Fibroblast of lung (primary cell): Measurements from ENCODE around the gene PRDX5. TPM values are rescaled to one million over a fixed set of nuclear protein-coding genes. Genes with fewer than 3 reads are reported as not detected.

Experiments
- DNase-seq, 2 donors: peaks; one replicate each; pipeline versions ENCODE4 v3.0.0 to v3.0.0-alpha.2; 2010; ENCODE audit warnings: low read depth in 2 of 2
- H2AFZ ChIP-seq: 2 replicates; pipeline ENCODE4 v1.5.1; 2012; ENCODE audit warnings: low read length, control low read depth, inconsistent platforms
- H3K27ac ChIP-seq: 2 replicates; pipeline ENCODE4 v1.5.1; 2011; ENCODE audit warnings: low read length, control low read depth; ENCODE audit not compliant: insufficient read depth
- H3K27me3 ChIP-seq: 2 replicates; pipeline ENCODE4 v1.5.1; 2011; ENCODE audit warnings: mild to moderate bottlenecking, low read length; ENCODE audit not compliant: control insufficient read depth, insufficient read depth
- H3K36me3 ChIP-seq: 2 replicates; pipeline ENCODE4 v1.5.1; 2011; ENCODE audit warnings: low read length; ENCODE audit not compliant: control insufficient read depth, insufficient read depth
- H3K4me1 ChIP-seq: 2 replicates; pipeline ENCODE4 v1.5.1; 2011; ENCODE audit warnings: low read length; ENCODE audit not compliant: control insufficient read depth, insufficient read depth; ENCODE audit errors: extremely low read depth
- H3K4me2 ChIP-seq: 2 replicates; pipeline ENCODE4 v1.5.1; 2011; ENCODE audit warnings: low read length, control low read depth; ENCODE audit not compliant: insufficient read depth; ENCODE audit errors: extremely low read depth
- H3K4me3 ChIP-seq, 4 experiments: fragments of 200-600 bp in 1 of 4; sonication (generic) in 1 of 4; replicated peaks in 1 of 4; 2 replicates each; pipeline ENCODE4 v1.5.1; 2011 to 2016; ENCODE audit warnings: low read length in 4 of 4, low read depth in 3 of 4, mild to moderate bottlenecking in 3 of 4, control low read depth in 2 of 4, inconsistent platforms in 1 of 4, mixed read lengths in 1 of 4; ENCODE audit not compliant: insufficient read depth in 1 of 4; ENCODE audit errors: control extremely low read depth in 1 of 4
- H3K79me2 ChIP-seq: 2 replicates; pipeline ENCODE4 v1.5.1; 2012; ENCODE audit warnings: mild to moderate bottlenecking, low read length, inconsistent platforms; ENCODE audit not compliant: control insufficient read depth, insufficient read depth
- H3K9ac ChIP-seq: 2 replicates; pipeline ENCODE4 v1.5.1; 2011; ENCODE audit warnings: mild to moderate bottlenecking, low read length, control low read depth; ENCODE audit not compliant: insufficient read depth
- H3K9me3 ChIP-seq: 2 replicates; pipeline ENCODE4 v1.5.1; 2012; ENCODE audit warnings: low read depth, low read length; ENCODE audit not compliant: control insufficient read depth, insufficient read depth
- H4K20me1 ChIP-seq: 2 replicates; pipeline ENCODE4 v1.5.1; 2011; ENCODE audit warnings: low read length; ENCODE audit not compliant: control insufficient read depth, insufficient read depth; ENCODE audit errors: extremely low read depth
- CTCF ChIP-seq, 2 donors: IDR thresholded peaks in 1 of 2; conservative IDR thresholded peaks in 1 of 2; 1 replicate in 1 of 2; 2 replicates in 1 of 2; pipeline ENCODE4 v1.5.1; 2011 to 2012; ENCODE audit warnings: low read length in 2 of 2, control low read depth in 1 of 2, inconsistent platforms in 1 of 2, low read depth in 1 of 2, mild to moderate bottlenecking in 1 of 2
- EZH2 ChIP-seq: IDR thresholded peaks from 2 replicates; pipeline ENCODE4 v1.5.1; 2012; ENCODE audit warnings: low read length, control low read depth, mild to moderate bottlenecking; ENCODE audit errors: missing control alignments
- polyA plus RNA-seq, 2 donors: library from polyadenylated mRNA; depleted of rRNA in 1 of 2; stranded (reverse) in 1 of 2; unstranded in 1 of 2; fragments of >200 nt; gene quantifications; 2 replicates each; pipeline ENCODE4 v1.2.1, GENCODE V29; 2011 to 2012; ENCODE audit warnings: missing spikeins in 1 of 2
- total RNA-seq: library from RNA; depleted of rRNA; stranded (reverse); fragments of >200 nt; gene quantifications from 2 replicates; pipeline ENCODE4 v1.2.1, GENCODE V29; 2014

Gene PRDX5
- total and polyA plus RNA-seq, 2 donors (not counting 1 experiment from before 2014, with no cell fraction given), result 319 to 431 TPM

- H3K27me3 ChIP-seq, result no peaks in the 10 kb centered on the region
- H3K27ac ChIP-seq, result no peak within 1 kb of the TSS
- no peak for DNase-seq
- no peaks in the 10 kb centered on the region for H3K36me3 ChIP-seq
- H3K79me2 ChIP-seq, result no peaks in the 10 kb centered on the region
- H3K9ac ChIP-seq, result no peak within 1 kb of the TSS
- no peak within 1 kb of the TSS for H3K4me3 ChIP-seq
- TF ChIP-seq CTCF (conservative IDR thresholded peaks at IDR 0.05 in 1 of 2, IDR thresholded peaks at IDR 0.05 in 1 of 2; ENCODE audit: low read depth in 1 of 2, low read length in 2 of 2), result no peak
- no peak for TF ChIP-seq EZH2
- no peak within 1 kb of the TSS for H2AFZ ChIP-seq
- H4K20me1 ChIP-seq, result no peaks in the 10 kb centered on the region
- H3K9me3 ChIP-seq, result no peaks in the 10 kb centered on the region
- no peak within 1 kb of the TSS for H3K4me2 ChIP-seq
- H3K4me1 ChIP-seq, result peaks cover 7% of the 10 kb centered on the region
Observed at GRCh38 chr11:64339754-64340408, 22.0 kb downstream of the PRDX5 start, which contains the start of gene CCDC88B. CCDC88B (plus strand) TSS chr11:64340204; CDS start chr11:64340267, 63 bp downstream.

- no peaks in the 10 kb centered on the region for H3K79me2 ChIP-seq
- DNase-seq, result no peak
- no peak for TF ChIP-seq EZH2
- no peak for TF ChIP-seq CTCF (conservative IDR thresholded peaks at IDR 0.05 in 1 of 2, IDR thresholded peaks at IDR 0.05 in 1 of 2; ENCODE audit: low read depth in 1 of 2, low read length in 2 of 2)
- no peak overlapping the region for H3K4me3 ChIP-seq
- no peak overlapping the region for H3K27ac ChIP-seq
- H4K20me1 ChIP-seq, result no peaks in the 10 kb centered on the region
- no peaks in the 10 kb centered on the region for H3K9me3 ChIP-seq
- no peaks in the 10 kb centered on the region for H3K27me3 ChIP-seq
- no peak overlapping the region for H3K9ac ChIP-seq
- no peak overlapping the region for H2AFZ ChIP-seq
- H3K36me3 ChIP-seq, result no peaks in the 10 kb centered on the region
- no peak overlapping the region for H3K4me2 ChIP-seq
- peaks cover 5% of the 10 kb centered on the region for H3K4me1 ChIP-seq
Observed at GRCh38 chr11:64340671-64341335, 22.9 kb downstream of the PRDX5 start.

- Histone ChIP-seq H4K20me1 (no peaks in the 10 kb centered on the region), H2AFZ (no peak overlapping the region), H3K4me1 (peaks cover 5% of the 10 kb centered on the region), H3K79me2 (no peaks in the 10 kb centered on the region), H3K27ac (no peak overlapping the region), H3K4me2 (no peak overlapping the region), H3K36me3 (no peaks in the 10 kb centered on the region), H3K4me3 (no peak overlapping the region), H3K9ac (no peak overlapping the region), H3K27me3 (no peaks in the 10 kb centered on the region), H3K9me3 (no peaks in the 10 kb centered on the region)
- TF ChIP-seq CTCF (conservative IDR thresholded peaks at IDR 0.05 in 1 of 2, IDR thresholded peaks at IDR 0.05 in 1 of 2; ENCODE audit: low read depth in 1 of 2, low read length in 2 of 2) (no peak), EZH2 (no peak)
- DNase-seq, result no peak
Observed at GRCh38 chr11:64341429-64341828, 23.5 kb downstream of the PRDX5 start.
